ENCODE results near the gene FOXL2. TPM values are rescaled to one million over a fixed set of nuclear protein-coding genes. Genes with fewer than 3 reads are reported as not detected.

Gene FOXL2
- total and polyA plus RNA-seq, 12 donors, result 0.40 to 11.2 (median 3.6) TPM; not detected in 1

DNA sequence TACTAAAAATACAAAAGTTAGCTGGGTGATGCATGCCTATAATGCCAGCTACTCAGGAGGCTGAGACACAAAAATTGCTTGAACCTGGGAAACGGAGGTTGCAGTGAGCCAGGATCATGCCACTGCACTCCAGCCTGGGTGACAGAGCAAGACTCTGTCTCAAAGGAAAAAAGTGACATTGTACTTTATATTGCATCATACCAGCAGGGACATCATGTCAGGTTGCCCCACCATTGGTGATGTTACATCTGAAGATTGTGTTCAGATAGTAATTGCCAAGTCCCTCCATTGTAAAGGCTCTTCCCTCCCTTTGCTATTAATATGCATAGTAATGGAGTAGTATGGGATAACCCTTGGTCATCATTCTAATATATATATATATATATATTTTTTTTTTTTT, 44.8 kb downstream of the FOXL2 start:
- Histone ChIP-seq H3K27me3 (no peaks in the 10 kb centered on the region), H3K27ac (no peak overlapping the region), H3K4me3 (no peak overlapping the region), H3K36me3 (replicated peaks in 1 of 2) (no peaks in the 10 kb centered on the region), H3K4me1 (replicated peaks in 1 of 2) (no peaks in the 10 kb centered on the region), H3K9me3 (replicated peaks in 1 of 3) (no peaks in the 10 kb centered on the region)
- 67 to 87% (median 76%) methylated on average over 1 of the region's 1 CpG for WGBS, 4 donors
- no peak for TF ChIP-seq POLR2A (IDR thresholded peaks at IDR 0.05)
- TF ChIP-seq, protein P1, sequence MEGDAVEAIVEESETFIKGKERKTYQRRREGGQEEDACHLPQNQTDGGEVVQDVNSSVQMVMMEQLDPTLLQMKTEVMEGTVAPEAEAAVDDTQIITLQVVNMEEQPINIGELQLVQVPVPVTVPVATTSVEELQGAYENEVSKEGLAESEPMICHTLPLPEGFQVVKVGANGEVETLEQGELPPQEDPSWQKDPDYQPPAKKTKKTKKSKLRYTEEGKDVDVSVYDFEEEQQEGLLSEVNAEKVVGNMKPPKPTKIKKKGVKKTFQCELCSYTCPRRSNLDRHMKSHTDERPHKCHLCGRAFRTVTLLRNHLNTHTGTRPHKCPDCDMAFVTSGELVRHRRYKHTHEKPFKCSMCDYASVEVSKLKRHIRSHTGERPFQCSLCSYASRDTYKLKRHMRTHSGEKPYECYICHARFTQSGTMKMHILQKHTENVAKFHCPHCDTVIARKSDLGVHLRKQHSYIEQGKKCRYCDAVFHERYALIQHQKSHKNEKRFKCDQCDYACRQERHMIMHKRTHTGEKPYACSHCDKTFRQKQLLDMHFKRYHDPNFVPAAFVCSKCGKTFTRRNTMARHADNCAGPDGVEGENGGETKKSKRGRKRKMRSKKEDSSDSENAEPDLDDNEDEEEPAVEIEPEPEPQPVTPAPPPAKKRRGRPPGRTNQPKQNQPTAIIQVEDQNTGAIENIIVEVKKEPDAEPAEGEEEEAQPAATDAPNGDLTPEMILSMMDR (IDR thresholded peaks at IDR 0.05), result no peak
- intact Hi-C loops (cut with DNase I), result no loop called here
- no peak for DNase-seq

- 45 to 62% (median 58%) methylated on average over 8 of the region's 8 CpGs for WGBS, 4 donors
- DNase-seq, result no peak
- TF ChIP-seq, protein P1 (IDR thresholded peaks at IDR 0.05), result no peak
- TF ChIP-seq POLR2A (IDR thresholded peaks at IDR 0.05), result no peak
- no peaks in the 10 kb centered on the region for H3K36me3 ChIP-seq (replicated peaks in 1 of 2)
- no peaks in the 10 kb centered on the region for H3K27me3 ChIP-seq
- no peak overlapping the region for H3K4me3 ChIP-seq
- no peak overlapping the region for H3K27ac ChIP-seq
- H3K4me1 ChIP-seq (replicated peaks in 1 of 2), result no peaks in the 10 kb centered on the region
- intact Hi-C loops (cut with DNase I), result no loop called here
- no peaks in the 10 kb centered on the region for H3K9me3 ChIP-seq (replicated peaks in 1 of 3)
Measured at GRCh38 chr3:138901567-138901966, 45.4 kb downstream of the FOXL2 start.

DNA sequence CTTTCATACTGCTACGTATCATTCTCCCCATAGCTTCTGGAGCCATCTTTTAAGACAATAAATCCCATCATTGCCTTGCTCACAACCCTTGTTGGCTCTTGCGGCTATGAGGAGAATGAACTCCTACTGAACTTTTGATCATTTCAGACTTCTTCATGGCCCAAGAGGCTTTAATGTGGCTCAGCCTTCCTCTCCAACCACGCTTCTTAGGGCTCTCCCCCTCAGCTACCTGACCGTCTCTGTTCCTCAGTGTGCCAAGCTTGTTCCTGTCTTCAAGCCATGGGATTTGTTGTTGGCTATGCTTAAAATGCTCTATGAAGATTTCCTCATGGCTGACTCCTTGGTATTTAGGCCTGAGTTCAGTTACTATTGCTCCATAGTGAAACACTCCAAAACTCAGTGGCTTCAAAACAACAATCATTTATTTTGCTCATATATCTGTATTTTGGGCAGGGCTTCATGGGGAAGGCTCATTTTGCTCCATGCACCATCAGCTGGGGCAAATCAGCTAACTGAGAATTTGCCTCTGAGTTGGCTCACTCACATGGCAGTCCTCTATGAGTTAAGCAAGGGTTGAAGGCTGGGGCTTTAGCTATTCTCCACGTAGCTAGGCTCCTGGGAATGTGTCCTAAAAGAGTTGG, 47.5 kb downstream of the FOXL2 start:
- no peak for TF ChIP-seq POLR2A (IDR thresholded peaks at IDR 0.05)
- TF ChIP-seq, protein P1 (IDR thresholded peaks at IDR 0.05), result no peak
- intact Hi-C loops (cut with DNase I), result no loop called here
- 74 to 91% (median 84%) methylated on average over 4 to 5 of the region's 5 CpGs for WGBS, 4 donors

DNA sequence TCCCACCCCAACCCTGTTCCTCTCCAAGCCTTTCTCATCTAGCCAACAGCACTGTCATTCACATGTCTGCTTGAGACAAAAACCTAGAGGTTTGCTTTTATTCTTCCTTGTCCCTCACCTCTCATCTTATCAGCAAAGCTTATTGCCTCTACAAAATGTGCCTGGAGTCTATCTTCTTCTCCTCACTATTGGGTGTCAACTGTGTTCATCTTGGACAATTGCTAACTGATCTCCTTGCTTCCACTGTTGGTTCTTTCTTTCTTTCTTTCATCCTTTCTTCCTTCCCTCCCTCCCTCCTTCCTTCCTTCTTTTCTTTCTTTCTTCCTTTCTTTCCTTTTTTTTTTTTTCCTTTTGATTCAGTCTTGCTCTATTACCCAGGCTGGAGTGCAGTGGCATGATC, 48.2 kb downstream of the FOXL2 start:
- intact Hi-C loops (cut with DNase I), result no loop called here
- Histone ChIP-seq H3K27me3 (no peaks in the 10 kb centered on the region), H3K4me3 (no peak overlapping the region), H3K4me1 (replicated peaks in 1 of 2) (no peaks in the 10 kb centered on the region), H3K27ac (no peak overlapping the region), H3K36me3 (replicated peaks in 1 of 2) (no peaks in the 10 kb centered on the region), H3K9me3 (replicated peaks in 1 of 3) (no peaks in the 10 kb centered on the region)
- no peak for DNase-seq
- TF ChIP-seq, protein P1 (IDR thresholded peaks at IDR 0.05), result no peak
- TF ChIP-seq POLR2A (IDR thresholded peaks at IDR 0.05), result no peak

More for the DNA sequence above, 47.5 kb downstream of the FOXL2 start:
- DNase-seq, result no peak
- Histone ChIP-seq H3K4me1 (replicated peaks in 1 of 2) (no peaks in the 10 kb centered on the region), H3K4me3 (no peak overlapping the region), H3K27ac (no peak overlapping the region), H3K27me3 (no peaks in the 10 kb centered on the region), H3K36me3 (replicated peaks in 1 of 2) (no peaks in the 10 kb centered on the region), H3K9me3 (replicated peaks in 1 of 3) (no peaks in the 10 kb centered on the region)

Data from adrenal gland (tissue), 12 donors.